GM19351 (cell line): Measurements from ENCODE around the gene TMEM127.
A peak's percentile ranks its signal among the peaks of the same experiment; 100 is the strongest.
"Not testable (repeated sequence)": the region's sequence is repeated elsewhere in the genome, so short reads cannot be mapped to it uniquely, and the experiment has no call there.

Source experiments
- ATAC-seq: cut with Tn5 transposase; IDR thresholded peaks from one replicate; pipeline ENCODE4 v1.9.1; 2021; ENCODE audit warnings: mild to moderate bottlenecking, moderate library complexity; ENCODE audit not compliant: unreplicated experiment

TMEM127 gene

GRCh38 chr2:96265840-96266679 is at the start of gene TMEM127, which contains the start of gene CIAO1:
TSS of gene TMEM127 (minus strand) at chr2:96265997. CDS start at chr2:96265381, 616 bp downstream.
TSS of gene CIAO1 (plus strand) at chr2:96266225. CDS start at chr2:96266351, 126 bp downstream.
- ATAC-seq, result peak; percentile 91

- no peak for ATAC-seq
Measured at GRCh38 chr2:96315005-96315399, 49.2 kb upstream of the TMEM127 start.

- ATAC-seq, result no peak
Measured at GRCh38 chr2:96308248-96308647, 42.5 kb upstream of the TMEM127 start.

GRCh38 chr2:96306370-96306769 is 40.6 kb upstream of the TMEM127 start:
- no peak for ATAC-seq

- no peak for ATAC-seq
Measured at GRCh38 chr2:96305979-96306308, 40.1 kb upstream of the TMEM127 start.

- peak; percentile 94 for ATAC-seq
Measured at GRCh38 chr2:96305091-96305978, 39.5 kb upstream of the TMEM127 start, which contains the start of gene SNRNP200. TSS of gene SNRNP200 (minus strand) at chr2:96305546. CDS start at chr2:96305437, 109 bp downstream.

GRCh38 chr2:96304606-96305005 is 38.8 kb upstream of the TMEM127 start:
- ATAC-seq, result no peak

- ATAC-seq, result no peak
Measured at GRCh38 chr2:96301865-96302264, 36.1 kb upstream of the TMEM127 start.

GRCh38 chr2:96296925-96297324 is 31.1 kb upstream of the TMEM127 start:
- ATAC-seq, result no peak

GRCh38 chr2:96294271-96294670 is 28.5 kb upstream of the TMEM127 start:
- not testable (repeated sequence) for ATAC-seq

GRCh38 chr2:96291751-96292150 is 26.0 kb upstream of the TMEM127 start:
- ATAC-seq, result no peak

- no peak for ATAC-seq
Measured at GRCh38 chr2:96287273-96287856, 21.6 kb upstream of the TMEM127 start.

- ATAC-seq, result no peak
Measured at GRCh38 chr2:96276787-96277499, 11.1 kb upstream of the TMEM127 start.

GRCh38 chr2:96274355-96275056 is 8.7 kb upstream of the TMEM127 start:
- no peak for ATAC-seq

- ATAC-seq, result no peak
Measured at GRCh38 chr2:96273763-96274162, 8.0 kb upstream of the TMEM127 start.

GRCh38 chr2:96271995-96272394 is 6.2 kb upstream of the TMEM127 start:
- ATAC-seq, result no peak

GRCh38 chr2:96267159-96267971 is 1.6 kb upstream of the TMEM127 start:
- ATAC-seq, result no peak

GRCh38 chr2:96265349-96265839 is 403 bp downstream of the TMEM127 start:
- ATAC-seq, result peak; percentile 18
